CD14-positive monocyte (primary cell): ENCODE results near the gene TNFRSF12A. TPM values are rescaled to one million over a fixed set of nuclear protein-coding genes. Genes with fewer than 3 reads are reported as not detected.
"Not testable (repeated sequence)": the region's sequence is repeated elsewhere in the genome, so short reads cannot be mapped to it uniquely, and the experiment has no call there.

Experiments used
- DNase-seq, 3 donors: peaks; one replicate each; pipeline ENCODE4 v3.0.0-alpha.2; 2011 to 2022
- H2AFZ ChIP-seq: 2 replicates; pipeline ENCODE4 v1.6.0; 2012; ENCODE audit warnings: mild to moderate bottlenecking, low read depth, low read length, inconsistent platforms; ENCODE audit not compliant: insufficient read depth, poor library complexity, severe bottlenecking
- H3K27ac ChIP-seq, 2 donors: 1 replicate in 1 of 2; 2 replicates in 1 of 2; pipeline ENCODE4 v1.5.1; 2012 to 2013; ENCODE audit warnings: low read length in 2 of 2, control low read depth in 1 of 2, inconsistent platforms in 1 of 2, low read depth in 1 of 2, mild to moderate bottlenecking in 1 of 2
- H3K27me3 ChIP-seq, 2 donors: one replicate each; pipeline versions ENCODE4 v1.6.0 to v1.6.1; 2011 to 2013; ENCODE audit warnings: low read length in 2 of 2; ENCODE audit not compliant: control insufficient read depth in 2 of 2, insufficient read depth in 2 of 2
- H3K36me3 ChIP-seq, 2 donors: replicated peaks in 1 of 2; 1 replicate in 1 of 2; 2 replicates in 1 of 2; pipeline versions ENCODE4 v1.5.1 to v1.6.1; 2012 to 2013; ENCODE audit warnings: low read length in 2 of 2, control low read depth in 1 of 2, inconsistent platforms in 1 of 2, mild to moderate bottlenecking in 1 of 2; ENCODE audit not compliant: insufficient read depth in 2 of 2, control insufficient read depth in 1 of 2
- H3K4me1 ChIP-seq, 2 donors: 1 replicate in 1 of 2; 2 replicates in 1 of 2; pipeline versions ENCODE4 v1.5.1 to v1.6.1; 2012 to 2013; ENCODE audit warnings: low read length in 2 of 2, control low read depth in 1 of 2, inconsistent platforms in 1 of 2, mild to moderate bottlenecking in 1 of 2, moderate library complexity in 1 of 2; ENCODE audit not compliant: insufficient read depth in 2 of 2, control insufficient read depth in 1 of 2
- H3K4me2 ChIP-seq: replicated peaks from 2 replicates; pipeline ENCODE3; 2012; ENCODE audit warnings: low read length, moderate library complexity, mild to moderate bottlenecking; ENCODE audit not compliant: poor library complexity, severe bottlenecking; ENCODE audit errors: extremely low read depth
- H3K4me3 ChIP-seq, 3 experiments: fragments of 200-600 bp in 1 of 3; sonication (generic) in 1 of 3; replicated peaks in 1 of 3; 1 replicate in 2 of 3; 2 replicates in 1 of 3; pipeline ENCODE4 v1.5.1; 2011 to 2013; ENCODE audit warnings: low read length in 3 of 3, mild to moderate bottlenecking in 3 of 3, control low read depth in 2 of 3, low read depth in 2 of 3, inconsistent platforms in 1 of 3, moderate library complexity in 1 of 3
- H3K79me2 ChIP-seq: 2 replicates; pipeline ENCODE4 v1.6.0; 2012; ENCODE audit warnings: mild to moderate bottlenecking, control low read depth, inconsistent platforms, low read length, moderate library complexity; ENCODE audit not compliant: insufficient read depth
- H3K9ac ChIP-seq: 2 replicates; pipeline ENCODE4 v1.6.0; 2017; ENCODE audit warnings: low read length, mild to moderate bottlenecking; ENCODE audit not compliant: insufficient read depth, poor library complexity, severe bottlenecking
- H3K9me3 ChIP-seq, 2 donors: replicated peaks in 1 of 2; 1 replicate in 1 of 2; 2 replicates in 1 of 2; pipeline versions ENCODE4 v1.5.1 to v1.6.1; 2012 to 2013; ENCODE audit warnings: low read length in 2 of 2, control low read depth in 1 of 2; ENCODE audit not compliant: control insufficient read depth in 1 of 2, insufficient read depth in 1 of 2
- H4K20me1 ChIP-seq: 2 replicates; pipeline ENCODE4 v1.6.0; 2012; ENCODE audit warnings: mild to moderate bottlenecking, low read length, control low read depth, moderate library complexity; ENCODE audit not compliant: insufficient read depth
- H3K27ac Mint-ChIP-seq, 7 donors: one replicate each; pipeline ENCODE4 v1.8.0; 2020; ENCODE audit warnings: mild to moderate bottlenecking in 7 of 7, mixed read lengths in 7 of 7, moderate library complexity in 6 of 7, inconsistent platforms in 2 of 7
- H3K27me3 Mint-ChIP-seq, 3 donors: one replicate each; pipeline ENCODE4 v1.8.0; 2021 to 2022; ENCODE audit warnings: low read depth in 3 of 3, mild to moderate bottlenecking in 3 of 3, mixed read lengths in 3 of 3, moderate library complexity in 3 of 3, inconsistent platforms in 1 of 3
- H3K36me3 Mint-ChIP-seq, 2 donors: one replicate each; pipeline ENCODE4 v1.8.0; 2020; ENCODE audit warnings: mixed read lengths in 2 of 2, inconsistent platforms in 1 of 2, mild to moderate bottlenecking in 1 of 2
- H3K4me1 Mint-ChIP-seq: one replicate; pipeline ENCODE4 v1.8.0; 2020; ENCODE audit warnings: mild to moderate bottlenecking, mixed read lengths
- H3K4me3 Mint-ChIP-seq, 2 donors: one replicate each; pipeline ENCODE4 v1.8.0; 2020; ENCODE audit warnings: mild to moderate bottlenecking in 2 of 2, mixed read lengths in 2 of 2, moderate library complexity in 1 of 2
- H3K9me3 Mint-ChIP-seq, 7 donors: one replicate each; pipeline ENCODE4 v1.8.0; 2020 to 2022; ENCODE audit warnings: mixed read lengths in 7 of 7, mild to moderate bottlenecking in 6 of 7, moderate library complexity in 6 of 7, inconsistent platforms in 2 of 7
- CTCF ChIP-seq: fragments of 200-600 bp; IDR thresholded peaks from one replicate; pipeline ENCODE4 v1.8.0; 2022; ENCODE audit warnings: antibody characterized with exemption, mild to moderate bottlenecking
- WGBS: methylation state at CpG from one replicate; pipeline ENCODE4 v1.1.5; 2013; ENCODE audit warnings: missing lambda C conversion rate; ENCODE audit not compliant: insufficient coverage; 5-methylcytosine and 5-hydroxymethylcytosine counted together
- intact Hi-C, 2 donors: fragments of 100-400 bp; cut with micrococcal nuclease; formaldehyde crosslinking; loops; one replicate each; pipeline versions ENCODE4 v1.15.0 to v1.15.1; 2023
- polyA plus RNA-seq, 3 donors: library from polyadenylated mRNA; depleted of rRNA in 1 of 3; unstranded in 2 of 3; stranded (reverse) in 1 of 3; fragments of 300-500 nt in 2 of 3; fragments of >200 nt in 1 of 3; fragmentation: Illumina TruSeq in 2 of 3; gene quantifications; 1 replicate in 2 of 3; 2 replicates in 1 of 3; pipeline ENCODE4 v1.2.3, GENCODE V29; 2012 to 2021

TNFRSF12A gene
- polyA plus RNA-seq, 3 donors: 2.9 to 6.2 (median 5.7) TPM

- 51% methylated on average over 12 of the region's 17 CpGs for WGBS
- H4K20me1 ChIP-seq: no peaks in the 10 kb centered on the region
- H3K4me2 ChIP-seq: peak overlapping the region; percentile 64
- peaks cover 72% of the 10 kb centered on the region for H3K4me1 Mint-ChIP-seq
- peak overlapping the region; percentile 85 to 93 (median 89) for H3K27ac Mint-ChIP-seq
- no peaks in the 10 kb centered on the region for H3K9me3 ChIP-seq
- intact Hi-C loops: loop anchor here in 1 of 2 donors (5.0 kb wide), 1 partner anchor 72 kb away; no protein-coding TSS in a partner anchor
- peak overlapping the region; percentile 24 for H3K9ac ChIP-seq
- peaks cover 3 to 8% (median 8%) of the 10 kb centered on the region in 3 donors for H3K27me3 Mint-ChIP-seq
- peak; percentile 60 to 76 (median 65) for DNase-seq
- peak overlapping the region; percentile 70 to 74 for H3K4me3 Mint-ChIP-seq
- no peak for TF ChIP-seq CTCF
- peaks cover 22 to 39% of the 10 kb centered on the region in 2 donors for H3K36me3 Mint-ChIP-seq
- H3K27ac ChIP-seq: peak overlapping the region; percentile 54 to 78
- H3K4me3 ChIP-seq: peak overlapping the region in 1 of 3 experiments; percentile 58
- peaks cover 84 to 98% of the 10 kb centered on the region in 2 donors for H3K4me1 ChIP-seq
- no peaks in the 10 kb centered on the region for H3K27me3 ChIP-seq
- H3K79me2 ChIP-seq: no peaks in the 10 kb centered on the region
- H2AFZ ChIP-seq: peak overlapping the region; percentile 59
- H3K9me3 Mint-ChIP-seq: peaks cover 0 to 1% (median 0%) of the 10 kb centered on the region in 7 donors
- H3K36me3 ChIP-seq: no peaks in the 10 kb centered on the region
Measured at GRCh38 chr16:3054965-3055733, 35.0 kb downstream of the TNFRSF12A start.

- DNase-seq, H3K9me3 ChIP-seq, H3K27me3 ChIP-seq, H3K9ac ChIP-seq, H3K9me3 Mint-ChIP-seq, H3K36me3 ChIP-seq, H2AFZ ChIP-seq, H3K79me2 ChIP-seq, H4K20me1 ChIP-seq: not testable (repeated sequence)
- 86% methylated on average over 9 of the region's 9 CpGs for WGBS
- peak overlapping the region in 1 of 3 experiments; percentile 58 for H3K4me3 ChIP-seq
- peaks cover 79 to 93% of the 10 kb centered on the region in 2 donors for H3K4me1 ChIP-seq
- peaks cover 19 to 33% of the 10 kb centered on the region in 2 donors for H3K36me3 Mint-ChIP-seq
- H3K4me1 Mint-ChIP-seq: peaks cover 66% of the 10 kb centered on the region
- intact Hi-C loops: loop anchor here in 1 of 2 donors (5.0 kb wide), 1 partner anchor 72 kb away; no protein-coding TSS in a partner anchor
- H3K27ac Mint-ChIP-seq: peak overlapping the region; percentile 85 to 93 (median 89)
- peak overlapping the region; percentile 64 for H3K4me2 ChIP-seq
- H3K4me3 Mint-ChIP-seq: peak overlapping the region in 1 of 2 donors; percentile 74
- H3K27me3 Mint-ChIP-seq: peaks cover 3 to 10% (median 4%) of the 10 kb centered on the region in 3 donors
- peak overlapping the region; percentile 54 to 78 for H3K27ac ChIP-seq
Measured at GRCh38 chr16:3055734-3056115, 35.6 kb downstream of the TNFRSF12A start.
